Spleen (tissue), 11 donors: ENCODE data around the gene CLCN3. TPM values are rescaled to one million over a fixed set of nuclear protein-coding genes. Genes with fewer than 3 reads are reported as not detected.
A peak's percentile ranks its signal among the peaks of the same experiment; 100 is the strongest.

Source experiments
- DNase-seq: peaks from one replicate; pipeline ENCODE4 v3.0.0-alpha.2; 2020
- H3K27ac ChIP-seq, 8 donors: fragments of 200-600 bp; sonication (generic) in 7 of 8; 1 replicate in 4 of 8; 2 replicates in 4 of 8; pipeline versions ENCODE4 v1.5.0 to v1.8.0; 2016 to 2021; ENCODE audit warnings: inconsistent platforms in 4 of 8, mild to moderate bottlenecking in 4 of 8, moderate library complexity in 1 of 8
- H3K27me3 ChIP-seq, 7 donors: fragments of 200-600 bp; sonication (generic) in 6 of 7; replicated peaks in 1 of 7; 1 replicate in 4 of 7; 2 replicates in 3 of 7; pipeline versions ENCODE4 v1.5.0 to v1.8.0; 2016 to 2021; ENCODE audit warnings: inconsistent platforms in 3 of 7, mild to moderate bottlenecking in 1 of 7
- H3K36me3 ChIP-seq, 6 donors: fragments of 200-600 bp; sonication (generic) in 5 of 6; 1 replicate in 4 of 6; 2 replicates in 2 of 6; pipeline versions ENCODE4 v1.5.0 to v1.8.0; 2016 to 2021; ENCODE audit warnings: inconsistent platforms in 2 of 6
- H3K4me1 ChIP-seq, 6 donors: fragments of 200-600 bp; sonication (generic) in 5 of 6; 1 replicate in 3 of 6; 2 replicates in 3 of 6; pipeline versions ENCODE4 v1.5.0 to v1.8.0; 2016 to 2021; ENCODE audit warnings: inconsistent platforms in 3 of 6
- H3K4me3 ChIP-seq, 8 donors: fragments of 200-600 bp; sonication (generic) in 7 of 8; 1 replicate in 4 of 8; 2 replicates in 4 of 8; pipeline versions ENCODE4 v1.5.0 to v1.8.0; 2016 to 2021; ENCODE audit warnings: inconsistent platforms in 4 of 8, mild to moderate bottlenecking in 4 of 8, moderate library complexity in 2 of 8
- H3K9me3 ChIP-seq, 8 donors: fragments of 200-600 bp; sonication (generic) in 7 of 8; 1 replicate in 4 of 8; 2 replicates in 4 of 8; pipeline versions ENCODE4 v1.5.0 to v1.8.0; 2016 to 2021; ENCODE audit warnings: inconsistent platforms in 4 of 8
- CTCF ChIP-seq, 11 experiments: fragments of 200-600 bp in 7 of 11; fragments of 450-650 bp in 4 of 11; sonication (generic) in 4 of 11; IDR thresholded peaks in 8 of 11; conservative IDR thresholded peaks in 3 of 11; 1 replicate in 7 of 11; 2 replicates in 4 of 11; pipeline versions ENCODE4 v1.4.0 to v1.8.0; 2016 to 2021; ENCODE audit warnings: antibody characterized with exemption in 11 of 11, inconsistent platforms in 4 of 11, mild to moderate bottlenecking in 1 of 11
- POLR2A ChIP-seq, 3 donors: fragments of 450-650 bp; IDR thresholded peaks; one replicate each; pipeline ENCODE4 v1.5.1; 2017; ENCODE audit warnings: antibody characterized with exemption in 3 of 3, mild to moderate bottlenecking in 1 of 3
- POLR2AphosphoS5 ChIP-seq, 3 donors: sonication (generic); formaldehyde crosslinking; IDR thresholded peaks; one replicate each; pipeline ENCODE4 v1.5.1; 2017; ENCODE audit warnings: antibody characterized with exemption in 3 of 3
- WGBS, 5 donors: extraction: QIAGEN DNeasy Blood & Tissue Kit in 3 of 5; methylation state at CpG; one replicate each; pipeline versions ENCODE4 v1.1.5 to v1.1.7; 2013 to 2018; 5-methylcytosine and 5-hydroxymethylcytosine counted together
- intact Hi-C: fragments of 100-400 bp; cut with DNase I; formaldehyde crosslinking; loops from one replicate; pipeline ENCODE4 v1.15.0; 2023; ENCODE audit warnings: low total_unique reads
- polyA plus RNA-seq, 3 donors: library from polyadenylated mRNA; stranded (reverse); fragments of 200-250 nt; gene quantifications; one replicate each; pipeline ENCODE4 v1.2.1, GENCODE V29; 2013
- total RNA-seq, 7 donors: library from RNA; depleted of rRNA in 3 of 7; stranded (reverse); fragments of >200 nt in 3 of 7; fragmentation: NEBNext Ultra II Directional in 4 of 7; extraction: Animal tissue kit (Norgen Biotek cat#: 25700) in 4 of 7; gene quantifications; one replicate each; pipeline versions ENCODE4 v1.1.0 to v1.2.1, GENCODE V29; 2016 to 2021
- donor health status: healthy with polysubstance abuse.
- donor health status: DM: no; HTN: no; CAD: no; lungs with moderate emphysema.
- donor health status: DM: no; HTN: no; CAD: no.
- donor health status: Bipolar disorder and iron deficiency.
- donor health status: healthy.
- donor health status: DM: no; HTN: no; CAD: no.
- donor health status: DM: yes; HTN: yes; CAD: no.

The CLCN3 gene
- total and polyA plus RNA-seq, 10 donors = 4.0 to 43.3 (median 30.4) TPM

DNA sequence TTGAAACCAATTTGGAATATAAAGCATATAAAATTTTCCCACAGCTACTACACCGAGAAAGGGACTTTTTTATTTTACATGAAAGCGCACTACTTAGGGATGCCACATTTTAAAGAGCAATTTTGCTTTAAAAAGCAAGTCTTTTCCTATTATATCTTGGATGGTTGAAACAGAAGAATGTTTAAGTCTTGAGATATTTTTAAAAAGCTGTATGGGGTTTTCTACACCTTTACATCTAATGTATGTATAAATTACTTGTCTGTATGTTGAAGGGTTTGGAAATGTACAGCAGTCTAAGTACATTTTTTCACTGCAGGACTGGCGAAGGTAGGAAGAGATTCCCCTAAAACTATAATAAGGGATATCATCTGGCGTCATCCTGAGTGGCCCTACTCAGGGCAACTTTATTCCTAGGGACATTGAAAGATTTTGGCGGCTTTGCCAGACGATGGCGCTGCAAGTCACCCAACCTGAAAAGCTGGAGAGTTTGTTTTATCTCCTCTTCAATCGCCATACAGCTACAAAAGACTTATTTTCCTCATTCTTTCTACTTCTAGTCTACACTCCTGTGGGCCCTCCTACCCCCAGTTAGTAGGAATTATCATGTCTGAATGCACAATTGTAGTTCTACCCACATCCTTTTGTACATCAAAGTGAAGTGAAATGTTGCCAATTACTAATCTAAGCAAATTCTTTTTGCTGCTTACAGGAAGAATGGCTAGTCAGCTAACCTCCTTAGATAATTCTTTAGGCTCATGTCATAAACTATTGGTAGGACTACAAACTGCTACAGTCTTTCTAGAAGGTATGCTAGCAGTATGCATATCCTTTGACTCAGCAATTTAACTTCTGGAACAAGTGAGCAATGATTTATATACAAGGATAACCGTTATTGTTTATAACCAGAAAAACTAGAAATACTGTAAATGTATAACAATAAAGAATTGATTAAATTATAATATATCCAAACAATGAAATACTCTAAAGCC is 7.2 kb upstream of the CLCN3 start:
- H3K27me3 ChIP-seq = no peaks in the 10 kb centered on the region
- WGBS, 5 donors = 3 to 6% (median 5%) methylated on average over 9 of the region's 9 CpGs
- intact Hi-C loops = loop anchor here (5.0 kb wide), 1 partner anchor 144 kb away; the partner anchor contains the start of gene HPF1
- peaks cover 0 to 5% (median 0%) of the 10 kb centered on the region in 6 donors for H3K36me3 ChIP-seq
- H3K4me1 ChIP-seq = peaks cover 14 to 49% (median 26%) of the 10 kb centered on the region in 6 donors
- peak overlapping the region; percentile 17 to 82 (median 72) for H3K4me3 ChIP-seq
- peak overlapping the region; percentile 5 to 99 (median 96) for H3K27ac ChIP-seq
- DNase-seq = peak; percentile 79
- TF ChIP-seq POLR2A (IDR thresholded peaks at IDR 0.05) (no peak), POLR2AphosphoS5 (IDR thresholded peaks at IDR 0.05) (peak in 1 of 3 donors; percentile 38), CTCF (IDR thresholded peaks at IDR 0.05 in 8 of 11, conservative IDR thresholded peaks at IDR 0.05 in 3 of 11) (peak; percentile 21 to 75 (median 56))
- no peaks in the 10 kb centered on the region for H3K9me3 ChIP-seq

GRCh38 chr4:169615467-169616106 is 4.8 kb upstream of the CLCN3 start:
- intact Hi-C loops = no loop called here
- Histone ChIP-seq H3K36me3 (no peaks in the 10 kb centered on the region), H3K4me3 (no peak overlapping the region), H3K27ac (no peak overlapping the region), H3K4me1 (peaks cover 14 to 48% (median 31%) of the 10 kb centered on the region in 6 donors), H3K9me3 (no peaks in the 10 kb centered on the region), H3K27me3 (no peaks in the 10 kb centered on the region)
- TF ChIP-seq POLR2A (IDR thresholded peaks at IDR 0.05) = no peak
- DNase-seq = no peak
- WGBS, 5 donors = 77 to 85% (median 84%) methylated on average over 4 of the region's 4 CpGs

DNA sequence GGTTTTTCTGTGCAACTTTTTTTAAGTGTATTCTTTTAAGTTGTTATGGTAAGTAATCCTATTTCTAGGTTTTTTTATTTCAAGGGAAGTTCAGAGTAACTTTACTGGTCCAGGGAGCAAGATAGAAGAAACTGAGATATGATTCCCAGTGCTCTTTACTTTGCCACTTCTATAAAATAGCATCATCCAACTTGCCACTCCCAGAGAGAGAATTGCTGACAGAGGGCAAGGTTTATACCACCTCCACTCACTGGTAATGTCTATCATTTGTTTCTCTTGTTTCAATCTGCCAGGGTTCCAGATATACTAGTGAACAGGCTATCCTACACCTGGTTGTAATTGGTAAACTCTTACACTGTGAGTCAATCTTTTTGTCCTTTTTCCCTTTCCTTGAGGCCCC is 3.5 kb upstream of the CLCN3 start:
- Histone ChIP-seq H3K36me3 (no peaks in the 10 kb centered on the region), H3K9me3 (no peaks in the 10 kb centered on the region), H3K27ac (no peak overlapping the region), H3K27me3 (no peaks in the 10 kb centered on the region), H3K4me3 (no peak overlapping the region), H3K4me1 (peaks cover 13 to 46% (median 29%) of the 10 kb centered on the region in 6 donors)
- no peak for TF ChIP-seq POLR2AphosphoS5 (IDR thresholded peaks at IDR 0.05)
- no peak for TF ChIP-seq CTCF (IDR thresholded peaks at IDR 0.05 in 8 of 11, conservative IDR thresholded peaks at IDR 0.05 in 3 of 11)
- TF ChIP-seq POLR2A (IDR thresholded peaks at IDR 0.05) = no peak
- no peak for DNase-seq
- intact Hi-C loops = no loop called here

GRCh38 chr4:169617306-169617705 is 3.1 kb upstream of the CLCN3 start:
- 81 to 89% (median 82%) methylated on average over 2 of the region's 2 CpGs for whole genome bisulfite sequencing, 5 donors
- no peaks in the 10 kb centered on the region for H3K9me3 ChIP-seq
- TF ChIP-seq POLR2AphosphoS5 (IDR thresholded peaks at IDR 0.05) = no peak
- TF ChIP-seq CTCF (IDR thresholded peaks at IDR 0.05 in 8 of 11, conservative IDR thresholded peaks at IDR 0.05 in 3 of 11) = no peak
- no peak for TF ChIP-seq POLR2A (IDR thresholded peaks at IDR 0.05)
- no peak overlapping the region for H3K27ac ChIP-seq
- no peak for DNase-seq
- H3K4me1 ChIP-seq = peaks cover 16 to 49% (median 32%) of the 10 kb centered on the region in 6 donors
- intact Hi-C loops = no loop called here
- no peaks in the 10 kb centered on the region for H3K36me3 ChIP-seq
- no peaks in the 10 kb centered on the region for H3K27me3 ChIP-seq
- H3K4me3 ChIP-seq = no peak overlapping the region
